Mesenteric fat pad (tissue), 1 donor: ENCODE data around the gene CES3. TPM values are rescaled to one million over a fixed set of nuclear protein-coding genes. Genes with fewer than 3 reads are reported as not detected.
"Not testable (repeated sequence)": the region's sequence is repeated elsewhere in the genome, so short reads cannot be mapped to it uniquely, and the experiment has no call there.

ENCODE experiments used
- DNase-seq: peaks from one replicate; pipeline ENCODE4 v3.0.0-alpha.2; 2020; ENCODE audit warnings: low spot score
- total RNA-seq: library from RNA; stranded (reverse); fragmentation: NEBNext Ultra II Directional; extraction: Animal tissue kit (Norgen Biotek cat#: 25700); gene quantifications from one replicate; pipeline ENCODE4 v1.2.1, GENCODE V29; 2021
- donor health status: DM: yes; HTN: yes; CAD: no.

CES3 gene
- total RNA-seq, 1 donor from 2014 or later: 0.55 TPM

GRCh38 chr16:66964049-66964448 is 3.0 kb downstream of the CES3 start:
- DNase-seq: no peak

- DNase-seq: no peak
These were observed 7.8 kb downstream of the CES3 start for GRCh38 chr16:66968847-66969246.

DNA sequence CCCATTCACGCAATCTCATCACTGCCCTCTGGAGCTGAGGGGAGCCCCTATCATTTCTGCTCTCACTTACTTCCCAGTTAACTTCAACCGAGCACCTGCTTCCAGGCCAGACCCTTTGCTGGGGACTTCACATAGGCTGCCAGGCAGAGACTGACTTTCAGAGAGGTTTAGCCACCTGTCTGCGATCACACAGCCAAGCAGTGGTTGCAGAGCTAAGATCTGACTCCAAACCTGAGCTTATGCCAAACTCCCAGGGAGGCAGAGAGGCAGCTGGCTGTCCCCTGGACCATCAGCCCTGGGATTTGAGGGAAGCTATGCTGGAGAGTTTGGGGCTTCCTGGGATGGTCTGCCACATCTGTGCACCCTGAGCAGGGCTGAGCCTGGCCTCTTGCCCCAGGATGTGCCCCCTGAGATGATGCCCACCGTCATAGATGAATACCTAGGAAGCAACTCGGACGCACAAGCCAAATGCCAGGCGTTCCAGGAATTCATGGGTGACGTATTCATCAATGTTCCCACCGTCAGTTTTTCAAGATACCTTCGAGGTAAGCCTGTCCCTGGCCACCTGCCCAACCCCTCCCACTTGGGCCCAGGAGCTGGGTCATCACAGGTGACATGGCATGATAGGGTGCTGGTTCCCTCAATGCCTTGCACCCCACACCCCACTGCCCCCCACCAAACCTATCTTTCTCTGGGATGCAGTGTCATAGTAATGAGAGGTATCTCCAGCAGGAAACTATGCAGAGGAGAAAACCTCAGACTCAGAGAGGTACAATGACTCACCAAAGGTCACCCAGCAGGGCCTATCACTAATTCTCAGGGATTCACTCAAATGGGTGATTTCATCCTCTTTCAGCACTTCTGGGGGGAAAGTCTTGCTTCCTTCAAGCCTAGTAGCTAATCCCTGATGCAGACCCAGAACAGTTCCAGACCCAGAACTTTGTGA is 10.0 kb downstream of the CES3 start:
- no peak for DNase-seq

DNA sequence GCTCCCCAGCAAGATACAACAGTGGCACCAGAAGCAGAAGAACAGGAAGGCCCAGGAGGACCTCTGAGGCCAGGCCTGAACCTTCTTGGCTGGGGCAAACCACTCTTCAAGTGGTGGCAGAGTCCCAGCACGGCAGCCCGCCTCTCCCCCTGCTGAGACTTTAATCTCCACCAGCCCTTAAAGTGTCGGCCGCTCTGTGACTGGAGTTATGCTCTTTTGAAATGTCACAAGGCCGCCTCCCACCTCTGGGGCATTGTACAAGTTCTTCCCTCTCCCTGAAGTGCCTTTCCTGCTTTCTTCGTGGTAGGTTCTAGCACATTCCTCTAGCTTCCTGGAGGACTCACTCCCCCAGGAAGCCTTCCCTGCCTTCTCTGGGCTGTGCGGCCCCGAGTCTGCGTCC is 11.9 kb downstream of the CES3 start:
- no peak for DNase-seq

DNA sequence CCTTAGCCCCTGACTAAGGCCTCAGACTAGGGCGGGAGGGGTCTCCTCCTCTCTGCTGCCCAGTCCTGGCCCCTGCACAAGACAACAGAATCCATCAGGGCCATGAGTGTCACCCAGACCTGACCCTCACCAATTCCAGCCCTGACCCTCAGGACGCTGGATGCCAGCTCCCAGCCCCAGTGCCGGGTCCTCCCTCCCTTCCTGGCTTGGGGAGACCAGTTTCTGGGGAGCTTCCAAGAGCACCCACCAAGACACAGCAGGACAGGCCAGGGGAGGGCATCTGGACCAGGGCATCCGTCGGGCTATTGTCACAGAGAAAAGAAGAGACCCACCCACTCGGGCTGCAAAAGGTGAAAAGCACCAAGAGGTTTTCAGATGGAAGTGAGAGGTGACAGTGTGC is 12.7 kb downstream of the CES3 start:
- no peak for DNase-seq

DNA sequence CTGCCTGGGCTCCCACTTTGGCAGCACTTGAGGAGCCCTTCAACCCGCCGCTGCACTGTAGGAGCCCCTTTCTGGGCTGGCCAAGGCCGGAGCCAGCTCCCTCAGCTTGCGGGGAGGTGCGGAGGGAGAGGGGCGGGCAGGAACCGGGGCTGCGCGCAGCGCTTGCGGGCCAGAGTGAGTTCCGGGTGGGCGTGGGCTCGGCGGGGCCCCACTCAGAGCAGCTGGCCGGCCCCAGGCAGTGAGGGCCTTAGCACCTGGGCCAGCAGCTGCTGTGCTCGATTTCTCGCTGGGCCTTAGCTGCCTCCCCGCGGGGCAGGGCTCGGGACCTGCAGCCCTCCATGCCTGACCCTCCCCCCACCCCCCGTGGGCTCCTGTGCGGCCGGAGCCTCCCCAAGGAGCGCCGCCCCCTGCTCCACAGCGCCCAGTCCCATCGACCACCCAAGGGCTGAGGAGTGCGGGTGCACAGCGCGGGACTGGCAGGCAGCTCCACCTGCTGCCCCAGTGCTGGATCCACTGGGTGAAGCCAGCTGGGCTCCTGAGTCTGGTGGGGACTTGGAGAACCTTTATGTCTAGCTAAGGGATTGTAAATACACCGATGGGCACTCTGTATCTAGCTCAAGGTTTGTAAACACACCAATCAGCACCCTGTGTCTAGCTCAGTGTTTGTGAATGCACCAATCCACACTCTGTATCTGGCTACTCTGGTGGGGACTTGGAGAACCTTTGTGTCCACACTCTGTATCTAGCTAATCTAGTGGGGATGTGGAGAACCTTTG is 13.3 kb downstream of the CES3 start:
- DNase-seq: not testable (repeated sequence)

DNA sequence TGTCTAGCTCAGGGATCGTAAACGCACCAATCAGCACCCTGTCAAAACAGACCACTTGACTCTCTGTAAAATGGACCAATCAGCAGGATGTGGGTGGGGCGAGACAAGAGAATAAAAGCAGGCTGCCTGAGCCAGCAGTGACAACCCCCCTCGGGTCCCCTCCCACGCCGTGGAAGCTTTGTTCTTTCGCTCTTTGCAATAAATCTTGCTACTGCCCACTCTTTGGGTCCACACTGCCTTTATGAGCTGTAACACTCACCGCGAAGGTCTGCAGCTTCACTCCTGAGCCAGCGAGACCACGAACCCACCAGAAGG is 13.8 kb downstream of the CES3 start:
- DNase-seq: not testable (repeated sequence)

DNA sequence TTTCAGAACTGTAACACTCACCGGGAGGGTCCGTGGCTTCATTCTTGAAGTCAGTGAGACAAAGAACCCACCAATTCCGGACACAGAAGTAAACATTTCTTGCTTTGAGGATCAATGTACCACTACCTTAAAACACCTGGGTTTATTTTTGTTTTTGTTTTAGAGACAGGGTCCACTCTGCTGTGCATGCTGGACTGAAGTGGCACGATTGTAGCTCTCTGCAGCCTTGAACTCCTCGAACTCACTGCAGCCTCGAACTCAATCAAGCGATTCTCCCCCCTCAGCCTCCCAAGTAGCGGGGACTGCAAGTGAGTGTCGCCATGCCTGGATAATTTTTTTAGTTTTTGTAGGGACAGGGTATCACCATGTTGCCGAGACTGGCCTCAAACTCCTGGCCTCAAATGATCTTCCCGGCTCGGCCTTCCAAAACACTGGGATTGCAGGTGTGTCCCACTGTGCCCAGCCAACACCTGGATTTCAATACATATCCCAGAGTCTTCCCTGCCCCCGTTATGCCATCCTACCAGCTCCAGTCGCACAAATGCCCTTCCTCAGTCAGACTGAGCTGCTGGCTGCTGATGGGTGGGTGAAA is 14.3 kb downstream of the CES3 start:
- DNase-seq: no peak

DNA sequence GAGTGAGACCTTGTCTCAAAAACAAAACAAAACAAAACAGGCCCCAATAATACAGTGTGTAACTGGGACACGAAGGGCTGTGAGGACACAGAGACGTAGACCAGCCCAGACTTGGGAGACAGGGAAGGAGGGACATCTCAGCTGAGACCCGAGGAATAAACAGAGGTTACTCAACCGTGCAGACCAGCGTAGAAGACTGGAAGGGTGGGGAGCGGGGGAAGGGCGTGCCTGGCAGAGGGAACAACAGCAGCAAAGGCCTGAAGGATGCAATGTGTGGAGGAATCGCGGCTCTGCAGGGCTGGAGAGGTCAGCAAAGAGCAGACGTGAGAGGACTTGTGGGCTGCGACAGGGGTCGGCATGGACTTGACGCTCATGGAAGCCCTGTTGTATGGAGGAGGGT is 15.7 kb downstream of the CES3 start:
- DNase-seq: no peak

DNA sequence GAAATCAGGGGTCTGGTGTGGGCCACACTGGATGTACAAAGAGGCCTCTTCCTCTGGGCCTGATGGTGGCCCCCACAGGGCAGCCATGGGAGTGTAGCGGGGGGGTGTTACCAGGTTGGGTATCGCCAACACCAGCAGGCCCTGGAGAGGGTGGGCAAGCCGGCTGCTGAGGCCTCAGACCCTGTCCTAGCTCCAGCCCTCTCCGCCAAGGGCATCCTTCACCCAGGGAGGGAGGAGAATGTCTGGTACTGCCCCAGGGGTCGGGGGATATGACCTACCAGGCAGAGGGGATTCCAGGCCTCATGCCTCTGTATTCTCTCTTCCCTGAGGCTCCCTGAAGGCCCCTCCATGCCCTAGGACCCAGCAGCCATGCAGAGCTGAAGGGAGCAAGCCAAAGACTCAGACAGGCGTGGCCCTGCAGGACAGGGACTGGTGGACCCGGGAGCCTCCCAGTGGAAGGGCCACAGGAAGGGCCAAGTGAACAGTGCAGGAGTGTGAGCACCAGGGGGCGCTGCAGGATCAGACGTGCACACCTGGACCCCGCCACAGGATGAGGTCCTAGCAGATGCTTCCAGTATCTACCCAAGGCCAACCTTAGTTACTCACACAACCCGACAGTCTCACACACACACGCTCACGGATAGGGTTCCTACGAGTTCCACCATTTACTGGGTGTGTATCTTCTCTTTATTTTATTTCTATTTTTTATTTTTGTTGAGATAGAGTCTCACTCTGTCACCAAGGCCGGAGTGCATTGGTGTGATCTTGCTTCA is 16.5 kb downstream of the CES3 start:
- DNase-seq: peak; percentile 95

GRCh38 chr16:66979011-66979717 is 18.1 kb downstream of the CES3 start:
- no peak for DNase-seq

DNA sequence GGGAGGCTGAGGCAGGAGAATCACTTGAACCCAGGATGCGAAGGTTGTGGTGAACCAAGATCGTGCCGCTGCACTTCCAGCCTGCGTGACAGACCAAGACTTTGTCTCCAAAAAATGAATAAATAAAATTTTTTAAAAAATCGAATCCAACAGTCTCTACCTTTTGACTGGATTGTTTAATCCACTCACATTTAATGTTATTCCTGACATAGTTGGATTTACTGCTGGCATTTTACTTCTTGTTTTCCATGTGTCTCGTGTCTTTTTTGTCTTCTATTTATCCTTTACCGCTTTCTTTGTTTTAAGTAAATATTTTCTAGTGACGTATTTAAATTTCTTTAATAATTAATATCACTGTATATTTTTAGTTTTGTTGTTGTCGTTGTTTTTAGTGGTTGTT is 22.0 kb downstream of the CES3 start:
- no peak for DNase-seq

GRCh38 chr16:66984892-66985311 is 23.8 kb downstream of the CES3 start:
- no peak for DNase-seq

DNA sequence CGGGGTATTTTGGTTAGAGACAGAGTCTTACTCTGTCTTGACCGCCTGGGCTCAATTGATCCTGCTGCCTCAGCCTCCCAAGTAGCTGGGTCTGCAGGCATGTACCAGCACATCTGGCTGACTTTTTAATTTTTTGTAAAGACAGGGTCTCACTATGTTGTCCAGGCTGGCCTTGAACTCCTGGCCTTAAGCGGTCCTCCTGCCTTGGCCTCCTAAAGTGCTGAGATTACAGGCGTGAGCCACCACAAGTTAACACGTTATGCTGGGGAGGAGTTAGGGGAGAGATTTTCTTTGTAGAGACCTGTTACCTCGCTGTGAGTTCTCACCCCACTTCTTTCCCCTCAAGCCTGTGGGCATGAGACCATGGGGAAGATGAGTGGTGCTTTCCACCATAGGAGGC is 25.5 kb downstream of the CES3 start:
- no peak for DNase-seq

- DNase-seq: no peak
These were observed 27.2 kb downstream of the CES3 start, which contains the start of gene CES4A for GRCh38 chr16:66988197-66988788. TSS of gene CES4A (plus strand) at chr16:66988589. CDS start at chr16:66988773, 184 bp downstream.

DNA sequence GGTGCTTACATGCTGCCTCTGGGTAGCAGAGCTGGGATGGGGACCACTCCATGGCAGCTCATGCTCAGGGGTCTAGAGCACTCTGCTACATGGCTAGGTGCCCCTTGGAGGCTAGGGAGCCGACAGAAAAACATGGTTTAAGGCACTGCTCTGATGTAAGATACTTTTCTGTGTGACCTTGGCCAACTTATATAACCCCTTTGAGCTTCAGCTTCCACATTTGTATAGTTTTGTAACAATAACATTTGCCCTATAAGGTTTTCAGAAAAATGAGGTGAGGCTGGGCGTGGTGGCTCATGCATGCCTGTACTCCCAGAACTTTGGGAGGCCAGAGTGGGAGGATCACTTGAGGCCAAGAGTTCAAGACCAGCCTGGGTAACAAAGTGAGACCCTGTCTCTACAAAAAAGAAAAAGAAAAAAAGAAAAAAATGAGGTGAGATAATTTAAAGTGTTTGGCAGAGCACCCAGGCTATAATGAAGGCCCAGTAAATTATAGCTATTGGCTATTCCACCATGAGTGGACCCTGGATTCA is 30.5 kb downstream of the CES3 start:
- no peak for DNase-seq

DNA sequence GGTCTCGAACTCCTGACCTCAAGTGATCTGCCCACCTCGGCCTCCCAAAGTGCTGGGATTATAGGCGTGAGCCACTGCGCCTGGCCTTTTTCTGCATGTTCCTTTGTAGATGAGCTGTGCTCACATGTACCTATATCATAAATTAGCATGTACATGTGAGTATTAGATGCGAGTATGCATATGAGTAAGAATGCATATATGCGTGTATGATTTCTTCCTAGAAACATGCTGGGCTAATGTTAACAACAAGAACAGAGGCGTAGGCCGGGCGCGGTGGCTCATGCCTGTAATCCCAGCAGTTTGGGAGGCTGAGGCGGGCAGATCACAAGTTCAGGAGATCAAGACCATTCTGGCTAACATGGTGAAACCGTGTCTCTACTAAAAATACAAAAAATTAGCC is 32.5 kb downstream of the CES3 start:
- DNase-seq: not testable (repeated sequence)

DNA sequence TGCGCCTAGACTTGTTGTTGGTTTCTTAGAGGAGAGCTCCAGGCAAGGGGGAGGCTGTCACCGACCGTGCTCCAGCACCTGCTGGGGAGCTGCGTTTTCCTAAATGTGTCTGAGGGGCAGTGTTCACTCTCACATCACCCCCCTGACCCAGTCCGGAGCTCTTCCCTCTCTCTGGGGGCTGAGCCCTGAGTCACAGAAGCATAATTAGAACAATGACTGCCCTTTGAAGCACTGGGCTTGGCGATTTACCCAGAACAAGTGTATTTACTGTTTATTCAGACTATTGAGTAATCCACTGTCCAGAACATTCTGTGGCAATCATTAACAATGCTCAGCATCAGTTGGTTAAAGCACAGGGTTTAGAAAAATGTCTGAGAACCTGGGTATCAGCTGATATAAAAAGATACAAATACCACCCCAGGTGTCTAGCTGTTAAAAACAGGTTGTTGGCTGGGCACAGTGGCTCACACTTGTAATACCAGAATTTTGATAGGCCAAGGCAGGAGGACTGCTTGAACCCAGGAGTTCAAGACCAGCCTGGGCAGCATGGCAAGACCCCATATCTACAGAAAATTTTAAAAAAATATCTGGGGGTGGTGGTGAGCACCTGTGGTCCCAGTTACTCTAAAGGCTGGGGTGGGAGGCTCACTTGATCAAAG is 35.4 kb downstream of the CES3 start:
- no peak for DNase-seq

DNA sequence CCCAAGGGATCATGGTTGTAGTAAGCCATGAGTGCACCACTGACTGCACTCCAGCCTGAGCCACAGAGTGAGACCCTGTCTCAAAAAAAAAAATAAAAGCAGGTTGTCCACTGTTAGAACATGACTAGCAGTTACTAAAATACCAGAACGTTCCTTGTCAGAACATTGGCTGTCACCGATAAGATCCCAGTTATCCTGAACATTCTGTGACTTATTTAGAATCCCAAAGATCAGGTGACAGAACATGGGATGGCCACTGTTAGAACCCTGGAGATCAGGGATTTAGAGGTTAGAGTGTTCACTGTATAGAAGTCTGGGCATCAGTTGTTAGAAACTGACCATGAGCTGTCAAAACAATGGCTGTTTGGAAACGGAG is 35.9 kb downstream of the CES3 start:
- DNase-seq: no peak
